Measurements from ENCODE around the gene AKR1E2.
A peak's percentile ranks its signal among the peaks of the same experiment; 100 is the strongest.

AKR1E2 gene

GRCh38 chr10:4825868-4826791, at the start of gene AKR1E2:
AKR1E2 (plus strand) TSS chr10:4826207; CDS start chr10:4826325, 118 bp downstream.
- peak; percentile 92 for DNase-seq

GRCh38 chr10:4776234-4776638, 49.8 kb upstream of the AKR1E2 start:
- no peak for DNase-seq

GRCh38 chr10:4778761-4779160, 47.2 kb upstream of the AKR1E2 start:
- DNase-seq = no peak

DNA sequence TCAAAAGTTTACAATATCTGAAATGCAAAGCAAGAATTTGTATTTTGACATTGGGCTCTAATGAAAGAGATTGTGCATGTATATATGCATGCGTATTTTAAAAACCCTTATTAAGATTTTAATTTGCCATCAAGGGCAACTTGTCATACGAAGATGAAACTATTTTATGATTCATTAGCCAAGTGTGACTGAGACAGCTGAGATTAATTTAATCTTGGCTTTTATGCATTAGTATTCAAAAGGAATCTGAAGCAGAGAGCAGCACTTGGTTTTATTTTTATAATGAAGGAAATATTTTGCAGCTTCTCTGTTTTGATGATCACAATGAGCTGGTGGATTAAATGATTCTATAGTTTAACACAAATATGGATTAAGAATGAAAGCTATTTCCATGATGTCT, 45.9 kb upstream of the AKR1E2 start:
- DNase-seq = no peak

- no peak for DNase-seq
These were observed 45.2 kb upstream of the AKR1E2 start for GRCh38 chr10:4780782-4781181.

GRCh38 chr10:4781955-4782354, 44.1 kb upstream of the AKR1E2 start:
- DNase-seq = no peak

DNA sequence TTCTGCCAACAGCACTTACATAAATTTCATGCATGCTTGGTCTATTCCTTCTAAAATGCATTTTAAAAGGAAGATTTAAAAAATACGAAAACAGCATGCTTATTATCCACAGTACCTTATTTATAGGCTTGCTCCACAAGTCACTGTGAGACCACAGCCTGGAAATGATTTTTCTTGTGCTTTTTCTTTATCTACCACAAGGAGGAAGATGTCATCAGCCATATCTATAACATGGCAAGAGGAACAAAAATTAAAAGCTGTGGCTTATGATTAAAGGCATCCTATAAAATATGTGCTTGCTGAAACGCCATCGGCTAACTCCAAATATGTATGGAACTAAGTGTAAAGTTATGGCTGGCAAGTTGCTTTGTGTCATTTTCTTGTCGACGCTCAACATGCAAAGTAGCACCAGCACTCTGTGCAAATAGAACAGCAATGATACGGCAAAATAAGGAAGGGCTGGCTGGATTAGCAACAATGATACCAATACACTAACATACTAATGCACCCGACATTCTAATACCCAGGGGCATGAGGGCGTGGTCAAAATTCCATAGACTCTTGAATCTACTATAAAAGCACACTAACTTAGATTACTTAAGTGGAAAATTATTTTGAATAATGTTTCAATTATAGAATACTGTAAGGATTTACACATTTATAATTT, 41.2 kb upstream of the AKR1E2 start:
- DNase-seq = no peak

GRCh38 chr10:4786043-4786839, 39.8 kb upstream of the AKR1E2 start:
- no peak for DNase-seq

DNA sequence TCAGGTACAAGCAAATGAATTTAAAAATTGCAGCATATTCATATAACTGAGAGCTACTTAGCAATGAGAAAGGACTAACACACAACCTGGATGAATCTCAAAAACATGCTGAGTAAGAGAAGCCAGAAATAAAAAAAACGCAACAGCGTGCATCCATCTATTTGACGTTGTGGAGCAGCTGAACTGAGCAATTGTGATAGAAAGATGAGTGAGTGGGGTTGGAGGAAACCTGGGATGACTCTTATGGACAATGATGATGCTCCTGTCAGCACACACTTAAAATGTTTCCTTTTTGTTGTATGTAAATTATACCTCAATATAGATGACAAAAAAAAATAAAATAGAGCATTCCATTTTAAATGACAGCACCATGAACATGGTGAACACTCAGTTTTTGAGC, 36.0 kb upstream of the AKR1E2 start:
- no peak for DNase-seq

DNA sequence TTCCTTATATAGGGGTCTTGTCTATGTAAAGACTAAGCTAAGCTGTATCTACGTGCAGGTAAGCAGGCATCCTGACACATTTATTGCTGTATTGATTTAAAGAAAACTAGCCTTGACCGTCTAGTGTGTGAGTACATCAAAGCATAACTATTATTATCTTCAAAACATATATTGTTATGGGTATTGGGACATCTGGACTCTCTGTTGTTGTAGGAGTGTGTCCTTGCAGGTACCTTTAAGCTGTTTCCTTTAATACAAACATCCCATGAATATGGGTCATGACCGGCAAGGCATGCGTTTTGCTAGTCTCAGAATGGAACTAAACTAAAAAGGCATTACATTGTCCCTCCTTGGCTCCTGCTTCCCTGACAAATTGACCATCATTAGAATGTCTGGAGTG, 35.1 kb upstream of the AKR1E2 start:
- DNase-seq = no peak

DNA sequence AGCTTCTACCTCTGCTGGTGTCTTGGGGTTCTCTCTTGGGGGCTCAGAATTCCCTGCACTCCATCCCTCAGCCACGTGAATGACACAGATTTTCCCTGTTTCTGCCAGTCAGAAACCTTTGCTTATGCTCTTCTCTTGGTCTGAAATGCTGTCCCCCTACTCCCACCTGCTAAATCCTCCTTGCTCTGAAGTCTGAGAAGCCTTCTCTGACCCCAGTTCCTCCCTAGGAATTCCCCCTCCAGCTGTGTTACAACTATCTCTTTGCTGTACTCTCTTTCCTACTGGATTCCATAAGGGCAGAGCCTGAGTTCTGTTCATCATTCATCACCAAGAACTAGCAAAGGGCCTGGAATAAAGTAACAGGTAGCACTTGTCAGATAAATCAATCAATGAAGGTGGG, 33.6 kb upstream of the AKR1E2 start:
- DNase-seq = no peak

DNA sequence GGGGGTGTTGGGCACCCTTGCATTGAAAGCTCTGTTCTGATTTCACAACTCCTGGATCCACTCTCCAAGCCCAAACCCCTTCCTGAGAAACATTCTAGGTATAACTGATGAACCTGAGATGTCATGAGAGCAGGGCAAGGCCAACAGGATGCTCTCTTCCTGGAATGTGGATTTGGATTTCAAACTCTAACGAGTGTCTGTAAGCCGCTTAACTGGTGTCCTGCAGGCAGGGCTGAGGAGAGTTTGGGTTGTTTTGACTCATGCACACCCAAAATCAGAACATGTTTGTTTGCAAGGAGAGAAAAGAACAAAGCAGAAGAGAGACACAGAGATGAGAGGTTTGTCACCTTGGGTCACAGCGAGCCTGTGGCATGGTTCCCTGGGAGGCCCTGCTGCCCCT, 24.6 kb upstream of the AKR1E2 start:
- DNase-seq = no peak

DNA sequence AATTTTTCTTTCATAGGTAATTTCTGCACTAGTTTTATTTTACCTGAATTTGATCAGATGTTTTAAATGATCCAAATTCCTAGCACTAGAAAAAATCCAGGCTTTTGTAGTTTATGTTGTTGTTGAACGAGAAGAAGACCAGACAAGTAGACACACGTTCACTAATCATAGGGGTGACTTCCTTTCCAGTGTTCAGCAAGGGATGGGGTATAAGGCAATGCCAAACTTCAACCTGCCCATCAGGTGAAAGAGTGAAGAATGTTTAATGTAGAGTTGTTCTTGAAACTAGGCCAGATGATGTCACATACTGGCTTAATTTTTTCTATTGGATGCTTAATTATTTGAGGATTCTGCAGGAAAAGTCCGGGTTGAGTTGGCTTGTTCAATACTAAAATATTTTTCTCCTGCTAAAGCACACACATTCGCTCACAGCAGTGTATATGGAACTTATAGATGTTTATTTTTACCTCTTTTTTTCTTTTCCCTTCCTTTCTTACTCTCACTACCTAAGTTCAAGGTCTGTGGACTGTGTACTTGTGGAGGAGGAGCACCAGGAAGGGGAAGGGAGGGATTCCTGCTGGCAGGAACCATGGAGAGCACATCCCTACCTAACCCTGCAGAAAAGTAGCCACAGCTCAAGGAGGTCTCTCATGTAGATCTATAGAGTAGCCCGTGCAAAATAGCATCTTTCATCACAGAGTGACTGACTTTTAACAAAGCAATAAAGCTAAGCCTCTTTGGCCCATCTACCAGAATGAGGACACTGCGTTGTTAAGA, 23.1 kb upstream of the AKR1E2 start:
- DNase-seq = no peak

DNA sequence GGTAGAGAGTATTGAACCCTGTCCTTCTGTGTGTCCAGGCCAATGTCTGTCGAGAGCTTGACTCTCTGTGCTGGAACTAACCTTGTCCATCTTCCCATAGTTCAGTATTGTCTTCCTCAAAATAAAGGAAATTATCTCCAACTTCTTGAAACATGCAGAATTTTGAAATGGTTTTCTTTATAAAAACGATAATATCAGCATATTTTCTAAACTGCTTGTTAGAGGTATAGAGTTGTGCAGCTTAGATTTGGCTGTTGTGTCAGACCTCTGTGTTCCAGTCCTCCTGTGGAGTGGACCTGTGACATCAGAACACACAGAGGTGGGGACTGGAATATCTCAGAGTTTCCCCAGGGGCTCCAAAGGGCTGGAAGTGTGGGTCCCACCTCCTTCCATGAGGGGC, 22.2 kb upstream of the AKR1E2 start:
- no peak for DNase-seq

DNA sequence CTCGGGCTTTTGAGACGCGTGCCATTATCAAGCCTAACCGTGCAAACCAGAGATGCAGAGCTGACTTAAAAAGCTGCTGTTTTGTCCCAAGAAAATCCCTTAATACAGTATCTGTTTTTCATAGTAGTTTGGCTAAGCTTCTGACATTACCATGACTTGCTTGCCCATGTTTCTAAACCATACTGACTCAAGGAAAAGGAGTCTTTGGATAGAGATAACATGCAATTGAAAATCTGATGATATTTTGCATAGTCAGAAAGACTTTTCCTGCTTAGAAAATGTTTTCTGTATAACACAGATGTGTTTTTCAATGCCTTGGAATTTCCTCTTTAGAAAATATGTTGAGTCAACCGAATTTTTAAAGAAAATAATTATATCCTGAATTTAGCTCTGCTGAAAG, 21.5 kb upstream of the AKR1E2 start:
- no peak for DNase-seq

- no peak for DNase-seq
These were observed 19.5 kb upstream of the AKR1E2 start for GRCh38 chr10:4806534-4806933.

DNA sequence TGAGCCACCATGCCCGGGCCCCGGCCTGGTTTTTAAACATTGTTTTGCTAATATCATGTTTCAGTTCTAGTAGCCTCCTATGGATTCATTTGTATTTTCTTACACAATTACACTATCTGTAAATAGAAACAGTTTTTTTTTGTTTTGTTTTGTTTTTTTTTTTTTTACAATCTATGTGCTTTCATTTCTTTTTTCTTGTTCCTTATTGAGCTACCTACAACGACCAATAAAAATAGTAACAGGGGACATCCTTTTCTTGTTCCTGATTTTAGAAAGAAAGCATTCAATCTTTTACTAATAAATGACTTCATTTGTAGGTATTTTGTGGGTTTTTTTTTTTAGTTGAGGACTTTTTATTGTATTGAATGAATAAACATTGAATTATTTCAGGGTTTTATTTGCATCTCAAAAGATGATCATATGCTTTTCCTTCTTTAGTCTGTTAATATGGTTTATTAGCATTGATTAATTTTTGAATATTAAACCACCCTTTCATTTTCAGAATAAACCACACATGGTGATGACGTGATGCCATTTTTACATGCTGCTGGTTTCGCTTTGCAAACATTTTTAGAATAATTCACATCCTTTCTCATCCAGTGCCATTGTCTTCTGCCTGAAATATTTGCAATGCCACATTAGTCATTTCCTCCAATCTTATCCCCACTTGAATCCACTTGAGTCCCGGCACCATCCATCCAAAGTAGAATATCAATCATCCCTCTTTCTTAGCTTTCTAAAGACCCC, 18.1 kb upstream of the AKR1E2 start:
- peak; percentile 30 for DNase-seq

GRCh38 chr10:4809156-4809555, 16.9 kb upstream of the AKR1E2 start:
- no peak for DNase-seq

DNA sequence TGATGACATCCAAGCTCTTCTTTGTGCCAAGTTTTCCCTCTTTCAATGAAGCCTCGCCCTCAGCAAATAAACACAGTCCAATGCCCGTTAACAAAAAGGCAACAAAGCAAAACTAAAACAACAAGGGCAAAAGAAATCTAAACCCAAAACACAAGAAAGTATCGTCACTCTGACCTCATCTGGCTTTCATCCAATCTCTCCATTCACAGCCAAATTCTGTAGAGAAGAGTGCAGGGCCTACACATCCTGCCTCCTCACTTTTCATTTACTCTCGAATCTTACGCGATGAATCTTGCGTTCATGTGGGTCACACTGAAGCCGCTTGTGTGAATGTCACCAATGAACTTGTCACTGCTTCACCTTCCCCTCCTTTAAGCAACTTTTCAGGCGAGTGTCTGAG, 15.9 kb upstream of the AKR1E2 start:
- DNase-seq = no peak

GRCh38 chr10:4812046-4812445, 14.0 kb upstream of the AKR1E2 start:
- DNase-seq = peak; percentile 40

DNA sequence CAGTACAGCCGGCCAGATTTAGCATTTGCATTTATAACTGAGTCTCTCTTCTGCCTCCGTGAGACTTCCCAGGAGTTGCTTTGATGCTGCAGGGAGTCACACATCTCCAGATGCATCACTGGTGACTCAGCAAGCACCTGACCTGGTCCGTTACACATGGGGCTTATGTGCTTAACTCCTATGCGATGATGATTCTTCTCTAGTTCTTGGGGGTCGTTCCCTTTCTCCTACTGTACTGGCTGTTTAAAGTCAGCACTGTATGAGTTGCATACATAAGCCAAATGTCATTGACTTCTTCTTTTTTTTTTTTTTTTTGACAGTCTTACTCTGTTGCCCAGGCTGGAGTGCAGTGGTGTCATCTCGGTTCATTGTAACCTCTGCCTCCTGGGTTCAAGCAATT, 13.0 kb upstream of the AKR1E2 start:
- peak; percentile 60 for DNase-seq

DNA sequence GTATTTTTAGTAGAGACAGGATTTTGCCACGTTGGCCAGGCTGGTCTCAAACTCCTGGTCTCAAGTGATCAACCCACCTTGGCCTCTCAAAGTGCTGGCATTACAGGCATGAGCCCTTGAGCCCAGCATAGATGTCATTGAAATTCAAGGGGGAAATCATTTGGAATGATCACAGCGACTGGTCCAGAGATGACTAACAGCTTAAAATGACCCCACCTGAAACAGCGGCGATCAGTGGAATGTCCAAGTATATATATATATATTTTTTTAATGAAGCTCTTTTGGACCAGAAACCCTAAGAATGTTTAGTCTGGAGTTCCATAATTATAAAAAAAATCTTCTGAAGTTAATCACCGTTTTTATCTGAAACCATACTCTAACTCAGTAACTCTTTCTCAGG, 12.5 kb upstream of the AKR1E2 start:
- DNase-seq = no peak

Measured in suppressor macrophage treated with lipopolysaccharide for 4 hours (primary cell).